ENCODE data around the gene KDM4B. TPM values are rescaled to one million over a fixed set of nuclear protein-coding genes. Genes with fewer than 3 reads are reported as not detected.
"Not testable (repeated sequence)": the region's sequence is repeated elsewhere in the genome, so short reads cannot be mapped to it uniquely, and the experiment has no call there.

Gene KDM4B
- total RNA-seq, 4 donors from 2014 or later = 26.0 to 51.2 (median 34.2) TPM

DNA sequence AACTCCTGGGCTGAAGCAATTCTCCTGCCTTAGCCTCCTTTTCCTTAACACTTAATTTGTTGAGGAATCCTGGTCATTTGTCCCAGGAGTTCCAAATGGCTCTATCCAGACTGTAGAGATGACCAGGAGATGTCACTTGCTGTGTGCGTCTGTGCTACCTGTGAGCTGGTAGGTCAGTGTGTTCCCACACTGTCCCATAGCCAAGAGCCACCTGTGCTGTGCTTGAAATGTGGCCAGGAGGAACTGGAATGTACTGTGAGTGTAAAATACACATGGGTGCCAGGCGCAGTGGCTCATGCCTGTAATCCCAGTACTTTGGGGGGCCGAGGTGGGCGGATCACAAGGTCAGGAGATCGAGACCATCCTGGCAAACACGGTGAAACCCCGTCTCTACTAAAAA is 29.4 kb upstream of the KDM4B start:
- DNase-seq (ENCODE audit: extremely low spot score) = no peak
- 96% methylated on average over 7 of the region's 7 CpGs for WGBS

DNA sequence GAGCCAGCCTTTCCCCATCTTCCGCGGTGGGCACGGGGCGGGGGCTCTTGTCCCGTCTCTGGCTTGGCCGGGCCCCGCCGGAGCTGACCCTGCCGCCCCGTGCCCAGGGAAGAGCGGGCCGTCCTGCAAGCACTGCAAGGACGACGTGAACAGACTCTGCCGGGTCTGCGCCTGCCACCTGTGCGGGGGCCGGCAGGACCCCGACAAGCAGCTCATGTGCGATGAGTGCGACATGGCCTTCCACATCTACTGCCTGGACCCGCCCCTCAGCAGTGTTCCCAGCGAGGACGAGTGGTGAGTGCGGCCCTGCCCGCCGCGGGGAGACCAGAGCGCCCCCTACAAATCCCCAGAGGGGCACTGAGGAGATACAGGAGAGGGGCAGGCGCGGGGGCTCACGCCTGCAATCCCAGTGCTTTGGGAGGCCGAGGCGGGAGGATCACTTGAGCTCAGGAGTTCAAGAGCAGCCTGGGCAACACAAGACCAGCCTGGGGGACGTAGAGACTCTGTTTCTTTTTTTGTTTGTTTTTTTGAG is 27.2 kb upstream of the KDM4B start:
- H3K4me3 ChIP-seq; H3K27ac ChIP-seq (replicated peaks in 1 of 4); DNase-seq (ENCODE audit: extremely low spot score); intact Hi-C loops (cut with DNase I); H3K4me1 ChIP-seq; H3K36me3 ChIP-seq; H3K9me3 ChIP-seq; H3K27me3 ChIP-seq: not testable (repeated sequence)
- 98% methylated on average over 20 of the region's 35 CpGs for WGBS

More for the DNA sequence above, 29.4 kb upstream of the KDM4B start:
- Histone ChIP-seq H3K4me3 (no peak overlapping the region), H3K9me3 (no peaks in the 10 kb centered on the region), H3K4me1 (no peaks in the 10 kb centered on the region), H3K27me3 (no peaks in the 10 kb centered on the region), H3K36me3 (no peaks in the 10 kb centered on the region), H3K27ac (replicated peaks in 1 of 4) (no peak overlapping the region)
- intact Hi-C loops (cut with DNase I) = no loop called here
- TF ChIP-seq EP300 (IDR thresholded peaks at IDR 0.05) = no peak
- no peak for TF ChIP-seq POLR2AphosphoS5 (IDR thresholded peaks at IDR 0.05)
- TF ChIP-seq CTCF (IDR thresholded peaks at IDR 0.05) = no peak
- TF ChIP-seq POLR2A (IDR thresholded peaks at IDR 0.05; ENCODE audit: low read depth) = no peak

DNA sequence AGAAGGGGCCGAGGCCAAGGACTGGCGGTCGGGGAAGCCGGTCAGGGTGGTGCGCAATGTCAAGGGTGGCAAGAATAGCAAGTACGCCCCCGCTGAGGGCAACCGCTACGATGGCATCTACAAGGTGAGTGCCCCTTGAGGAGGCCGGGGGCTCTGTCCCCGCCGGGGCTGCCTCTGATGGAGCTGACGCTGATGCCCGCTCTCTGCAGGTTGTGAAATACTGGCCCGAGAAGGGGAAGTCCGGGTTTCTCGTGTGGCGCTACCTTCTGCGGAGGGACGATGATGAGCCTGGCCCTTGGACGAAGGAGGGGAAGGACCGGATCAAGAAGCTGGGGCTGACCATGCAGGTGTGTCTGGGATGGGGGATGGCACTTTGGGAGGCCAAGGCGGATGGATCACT is 18.3 kb upstream of the KDM4B start:
- intact Hi-C loops (cut with DNase I); H3K4me1 ChIP-seq; H3K36me3 ChIP-seq; H3K27me3 ChIP-seq; DNase-seq (ENCODE audit: extremely low spot score); H3K9me3 ChIP-seq; H3K27ac ChIP-seq (replicated peaks in 1 of 4); H3K4me3 ChIP-seq: not testable (repeated sequence)
- WGBS = 93% methylated on average over 13 of the region's 23 CpGs

DNA sequence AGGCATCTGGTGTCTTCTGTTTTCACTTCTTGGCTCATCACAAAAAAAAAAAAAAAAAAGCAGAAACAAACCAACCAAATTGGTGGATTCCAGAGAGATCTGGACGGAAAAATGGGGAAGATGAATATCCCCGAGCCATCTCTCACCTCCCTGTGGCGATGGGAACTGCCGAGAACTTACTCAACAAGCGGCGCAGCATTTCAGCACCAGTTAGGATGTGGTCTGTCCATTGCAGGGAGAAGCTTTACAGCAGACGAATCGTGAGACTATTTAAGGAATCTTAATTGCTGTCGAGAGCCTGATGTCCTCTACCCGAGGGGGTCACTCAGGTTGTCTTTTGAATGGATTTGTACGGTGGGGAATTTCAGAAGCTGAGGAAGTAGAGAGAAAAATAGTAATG is 17.3 kb upstream of the KDM4B start:
- WGBS = 85% methylated on average over 11 of the region's 11 CpGs

DNA sequence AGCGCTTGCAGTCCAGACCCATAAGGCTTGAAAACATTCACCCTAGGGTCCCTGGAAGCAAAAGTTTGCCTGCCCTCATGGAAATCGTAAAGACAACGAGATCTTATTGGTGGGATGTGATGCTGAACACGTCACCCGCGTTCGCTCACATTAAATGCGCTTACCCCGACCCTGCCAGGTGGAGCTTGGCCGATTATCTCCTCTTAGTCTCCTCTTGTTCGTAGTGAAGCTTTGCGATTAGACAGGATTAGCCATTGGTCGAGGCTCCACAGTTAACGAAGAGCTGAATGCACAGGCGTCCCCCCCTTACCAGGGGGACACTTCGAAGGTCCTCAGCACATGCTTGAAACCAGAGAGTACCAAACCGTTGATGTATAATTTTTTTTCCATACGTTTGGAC is 16.0 kb upstream of the KDM4B start:
- WGBS = 95% methylated on average over 18 of the region's 18 CpGs
- TF ChIP-seq POLR2A (IDR thresholded peaks at IDR 0.05; ENCODE audit: low read depth) = no peak
- no peak for TF ChIP-seq POLR2AphosphoS5 (IDR thresholded peaks at IDR 0.05)
- TF ChIP-seq CTCF (IDR thresholded peaks at IDR 0.05) = no peak
- no peak for TF ChIP-seq EP300 (IDR thresholded peaks at IDR 0.05)
- Histone ChIP-seq H3K27ac (replicated peaks in 1 of 4) (no peak overlapping the region), H3K36me3 (no peaks in the 10 kb centered on the region), H3K4me3 (no peak overlapping the region), H3K27me3 (no peaks in the 10 kb centered on the region), H3K9me3 (no peaks in the 10 kb centered on the region), H3K4me1 (no peaks in the 10 kb centered on the region)
- no peak for DNase-seq (ENCODE audit: extremely low spot score)
- intact Hi-C loops (cut with DNase I) = no loop called here

More for the DNA sequence above, 17.3 kb upstream of the KDM4B start:
- Histone ChIP-seq H3K9me3 (no peaks in the 10 kb centered on the region), H3K4me1 (no peaks in the 10 kb centered on the region), H3K27me3 (no peaks in the 10 kb centered on the region), H3K27ac (replicated peaks in 1 of 4) (no peak overlapping the region), H3K36me3 (no peaks in the 10 kb centered on the region), H3K4me3 (no peak overlapping the region)
- TF ChIP-seq CTCF (IDR thresholded peaks at IDR 0.05) (no peak), POLR2A (IDR thresholded peaks at IDR 0.05; ENCODE audit: low read depth) (no peak), EP300 (IDR thresholded peaks at IDR 0.05) (no peak), POLR2AphosphoS5 (IDR thresholded peaks at IDR 0.05) (no peak)
- intact Hi-C loops (cut with DNase I) = no loop called here
- no peak for DNase-seq (ENCODE audit: extremely low spot score)

DNA sequence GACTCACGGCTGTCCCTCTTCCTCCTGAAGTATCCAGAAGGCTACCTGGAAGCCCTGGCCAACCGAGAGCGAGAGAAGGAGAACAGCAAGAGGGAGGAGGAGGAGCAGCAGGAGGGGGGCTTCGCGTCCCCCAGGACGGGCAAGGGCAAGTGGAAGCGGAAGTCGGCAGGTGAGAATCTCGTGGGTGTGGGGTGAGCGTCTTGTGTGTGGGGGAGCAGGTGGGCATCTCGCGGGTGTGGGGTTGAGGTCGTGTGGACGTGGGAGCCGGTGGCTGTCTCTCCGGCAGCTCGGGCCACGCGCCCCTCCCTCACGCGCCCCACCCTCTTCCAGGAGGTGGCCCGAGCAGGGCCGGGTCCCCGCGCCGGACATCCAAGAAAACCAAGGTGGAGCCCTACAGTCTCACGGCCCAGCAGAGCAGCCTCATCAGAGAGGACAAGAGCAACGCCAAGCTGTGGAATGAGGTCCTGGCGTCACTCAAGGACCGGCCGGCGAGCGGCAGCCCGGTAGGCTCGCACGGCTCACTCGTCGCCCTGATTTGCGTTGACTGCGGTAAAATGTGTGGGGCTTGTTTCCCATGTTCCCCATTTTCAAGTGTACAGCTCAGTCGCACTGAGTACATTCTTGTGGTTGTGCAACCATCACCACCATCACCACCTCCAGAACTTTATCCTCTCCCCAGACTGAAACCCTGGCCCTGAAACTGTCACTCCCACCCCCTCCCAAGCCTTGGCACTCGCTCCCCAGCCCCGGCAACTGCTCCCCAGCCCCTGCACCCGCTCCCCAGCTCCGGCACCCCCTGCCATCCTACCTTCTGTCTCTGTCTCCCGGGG is 14.4 kb upstream of the KDM4B start:
- H3K36me3 ChIP-seq; H3K9me3 ChIP-seq; intact Hi-C loops (cut with DNase I); H3K27me3 ChIP-seq; H3K27ac ChIP-seq (replicated peaks in 1 of 4); H3K4me3 ChIP-seq; H3K4me1 ChIP-seq; DNase-seq (ENCODE audit: extremely low spot score): not testable (repeated sequence)
- 92% methylated on average over 41 of the region's 46 CpGs for WGBS

All from esophagus muscularis mucosa (tissue), 4 donors.